Activated CD8-positive, alpha-beta memory T cell treated with anti-CD3 and anti-CD28 coated beads for 1 hour (primary cell): ENCODE data around the gene NUDC.
A peak's percentile ranks its signal among the peaks of the same experiment; 100 is the strongest.
"Not testable (repeated sequence)": the region's sequence is repeated elsewhere in the genome, so short reads cannot be mapped to it uniquely, and the experiment has no call there.

Source experiments
- DNase-seq, 2 donors: peaks; one replicate each; pipeline ENCODE4 v3.0.0-alpha.2; 2020; ENCODE audit warnings: low read depth in 1 of 2; ENCODE audit errors: extremely low read depth in 1 of 2

The NUDC gene

DNA sequence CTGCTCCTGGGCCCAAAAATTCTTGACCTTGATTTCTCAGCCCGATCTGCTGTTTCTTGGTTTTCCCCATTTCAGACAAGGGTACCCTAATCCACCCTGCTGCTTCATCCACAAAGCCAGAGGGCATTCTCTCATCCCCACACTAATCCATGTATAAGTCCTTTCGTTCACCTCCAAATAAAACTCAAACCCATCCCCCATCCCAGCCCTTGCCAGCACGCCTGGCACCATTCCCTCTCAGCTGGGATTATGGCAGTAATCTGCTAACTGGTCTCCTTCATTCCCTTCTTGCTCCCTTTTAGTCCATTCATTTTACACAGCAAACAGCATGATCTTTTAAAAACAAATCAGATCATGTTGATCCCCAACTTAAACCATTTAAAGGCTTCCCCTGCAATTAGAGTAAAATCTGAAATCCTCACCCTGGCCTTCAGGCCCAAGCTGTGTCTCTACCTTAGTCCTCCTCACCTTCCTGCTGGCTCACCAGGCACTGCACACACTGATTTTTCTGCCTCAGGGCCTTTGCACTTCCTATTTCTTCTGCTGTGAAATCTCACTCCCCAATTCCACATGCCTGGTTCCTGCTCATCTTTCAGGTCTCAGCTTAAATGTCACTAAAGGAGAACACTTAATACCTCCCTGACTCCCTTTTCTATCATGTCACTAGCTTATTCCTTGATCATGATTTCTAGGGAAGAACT lies 59.8 kb downstream of the NUDC start:
- DNase-seq = no peak

DNA sequence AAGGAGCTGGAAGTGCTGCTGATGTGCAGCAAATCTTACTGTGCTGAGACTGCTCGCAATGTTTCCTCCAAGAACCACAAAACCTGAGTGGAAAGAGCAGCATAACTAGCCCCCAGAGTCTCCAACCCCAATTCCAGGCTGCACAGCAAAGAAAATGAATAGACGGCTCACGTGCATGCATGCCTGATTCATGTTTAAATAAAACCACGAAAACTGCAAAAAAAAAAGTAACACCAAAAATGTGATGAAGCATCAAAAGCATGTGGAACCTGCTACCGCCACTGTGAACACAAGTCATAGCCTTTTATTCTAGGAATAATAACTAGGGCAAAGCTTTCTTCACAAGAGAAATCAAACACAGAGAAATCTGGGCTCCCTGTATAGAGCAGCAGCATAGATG lies 62.3 kb downstream of the NUDC start:
- no peak for DNase-seq

GRCh38 chr1:26984291-26984690 lies 62.7 kb downstream of the NUDC start:
- no peak for DNase-seq

GRCh38 chr1:26986658-26987057 lies 65.1 kb downstream of the NUDC start:
- DNase-seq = no peak

GRCh38 chr1:26989403-26990109 lies 68.0 kb downstream of the NUDC start:
- DNase-seq = not testable (repeated sequence)

DNA sequence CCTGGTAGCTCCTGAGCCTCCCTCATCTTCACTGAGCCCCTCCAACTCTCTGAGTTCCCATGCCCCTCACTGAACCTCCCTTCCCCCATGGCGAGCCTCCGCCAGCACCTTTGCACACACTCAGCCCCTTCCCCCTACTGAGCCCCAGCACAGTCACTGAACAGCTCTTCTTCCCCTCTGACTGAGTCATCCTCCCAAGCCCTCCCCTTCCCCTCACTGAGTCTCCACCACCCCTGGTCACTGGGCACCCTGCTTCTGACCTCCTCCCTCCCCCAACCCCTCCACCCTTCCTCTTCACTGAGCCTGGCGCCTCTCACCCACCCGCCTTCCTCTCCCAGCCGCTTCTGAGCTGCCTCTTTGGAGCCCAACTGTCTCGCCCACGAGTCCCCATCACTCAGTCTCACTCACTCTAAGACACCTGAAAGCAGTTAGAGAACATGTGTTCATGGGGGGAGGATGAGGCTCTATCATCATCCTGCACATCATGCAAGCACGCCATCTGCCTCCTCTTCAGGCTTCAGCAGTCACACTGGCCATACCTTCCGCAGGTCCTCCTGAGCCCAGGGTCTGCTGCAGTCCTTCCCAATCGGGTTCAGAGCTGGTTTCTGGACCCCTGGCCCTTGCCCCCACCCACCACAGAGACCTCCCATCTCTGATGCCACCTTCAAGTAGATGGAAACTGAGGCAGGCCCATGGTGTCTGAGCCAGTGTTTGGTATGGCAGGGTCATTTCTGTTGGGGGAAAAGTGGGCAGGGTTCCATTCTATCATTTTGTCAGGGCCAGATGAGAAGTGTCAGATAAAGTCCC lies 70.0 kb downstream of the NUDC start:
- no peak for DNase-seq

GRCh38 chr1:26993237-26994019 lies 71.9 kb downstream of the NUDC start, which contains the start of gene TRNP1:
TSS of gene TRNP1 (plus strand) at chr1:26993692. CDS start at chr1:26993787, 95 bp downstream.
- DNase-seq = peak; percentile 26 to 47

- no peak for DNase-seq
Measured at GRCh38 chr1:26994020-26994786, 72.7 kb downstream of the NUDC start.

GRCh38 chr1:26994787-26995517 lies 73.4 kb downstream of the NUDC start:
- no peak for DNase-seq

GRCh38 chr1:26996024-26996423 lies 74.5 kb downstream of the NUDC start:
- DNase-seq = no peak
